Right atrium auricular region (tissue), 2 donors: ENCODE results near the gene ETV7. TPM values are rescaled to one million over a fixed set of nuclear protein-coding genes. Genes with fewer than 3 reads are reported as not detected.
"Not testable (repeated sequence)": the region's sequence is repeated elsewhere in the genome, so short reads cannot be mapped to it uniquely, and the experiment has no call there.

Experiments used
- DNase-seq: peaks from one replicate; pipeline ENCODE4 v3.0.0-alpha.2; 2019; ENCODE audit warnings: low spot score
- H3K27ac ChIP-seq, 2 donors: fragments of 200-600 bp; sonication (generic); 1 replicate in 1 of 2; 2 replicates in 1 of 2; pipeline ENCODE4 v1.5.1; 2016 to 2019
- H3K27me3 ChIP-seq, 2 donors: fragments of 200-600 bp; sonication (generic); one replicate each; pipeline versions ENCODE4 v1.5.1 to v1.6.0; 2017 to 2019
- H3K36me3 ChIP-seq: fragments of 200-600 bp; sonication (generic); one replicate; pipeline ENCODE4 v1.5.1; 2016
- H3K4me1 ChIP-seq, 2 donors: fragments of 200-600 bp; sonication (generic); one replicate each; pipeline versions ENCODE4 v1.5.1 to v1.6.0; 2017 to 2019
- H3K4me3 ChIP-seq, 2 donors: fragments of 200-600 bp; sonication (generic); 1 replicate in 1 of 2; 2 replicates in 1 of 2; pipeline ENCODE4 v1.5.1; 2017 to 2019; ENCODE audit warnings: mild to moderate bottlenecking in 1 of 2, moderate library complexity in 1 of 2
- H3K9me3 ChIP-seq, 2 donors: fragments of 200-600 bp; sonication (generic); one replicate each; pipeline ENCODE4 v1.5.1; 2019
- CTCF ChIP-seq, 2 donors: fragments of 200-600 bp; sonication (generic); IDR thresholded peaks; one replicate each; pipeline ENCODE4 v1.5.1; 2019; ENCODE audit warnings: antibody characterized with exemption in 2 of 2
- total RNA-seq, 2 donors: library from RNA; depleted of rRNA; stranded (reverse); fragments of >200 nt; gene quantifications; one replicate each; pipeline ENCODE4 v1.1.0, GENCODE V29; 2016

The ETV7 gene
- total RNA-seq, 2 donors from 2014 or later, result 0.33 to 0.43 TPM

GRCh38 chr6:36414481-36414880 lies 27.0 kb upstream of the ETV7 start:
- Histone ChIP-seq H3K4me3 (no peak overlapping the region), H3K4me1 (no peaks in the 10 kb centered on the region), H3K27ac (no peak overlapping the region), H3K27me3 (no peaks in the 10 kb centered on the region), H3K9me3 (peaks cover 0 to 7% of the 10 kb centered on the region in 2 donors), H3K36me3 (no peaks in the 10 kb centered on the region)
- DNase-seq, result no peak
- no peak for TF ChIP-seq CTCF (IDR thresholded peaks at IDR 0.05)

- TF ChIP-seq CTCF (IDR thresholded peaks at IDR 0.05), result no peak
- H3K9me3 ChIP-seq, result peaks cover 0 to 7% of the 10 kb centered on the region in 2 donors
- no peaks in the 10 kb centered on the region for H3K4me1 ChIP-seq
- DNase-seq, result no peak
- no peaks in the 10 kb centered on the region for H3K36me3 ChIP-seq
- no peak overlapping the region for H3K27ac ChIP-seq
- H3K4me3 ChIP-seq, result no peak overlapping the region
- no peaks in the 10 kb centered on the region for H3K27me3 ChIP-seq
Measured at GRCh38 chr6:36413489-36414480, 26.3 kb upstream of the ETV7 start.

GRCh38 chr6:36409718-36410117 lies 22.2 kb upstream of the ETV7 start:
- not testable (repeated sequence) for DNase-seq, H3K9me3 ChIP-seq, H3K27me3 ChIP-seq, H3K36me3 ChIP-seq, H3K4me3 ChIP-seq, H3K4me1 ChIP-seq, H3K27ac ChIP-seq

GRCh38 chr6:36404164-36404563 lies 16.7 kb upstream of the ETV7 start:
- H3K4me3 ChIP-seq, result no peak overlapping the region
- no peak for TF ChIP-seq CTCF (IDR thresholded peaks at IDR 0.05)
- no peaks in the 10 kb centered on the region for H3K4me1 ChIP-seq
- H3K9me3 ChIP-seq, result no peaks in the 10 kb centered on the region
- H3K36me3 ChIP-seq, result no peaks in the 10 kb centered on the region
- no peaks in the 10 kb centered on the region for H3K27me3 ChIP-seq
- no peak overlapping the region for H3K27ac ChIP-seq
- no peak for DNase-seq

GRCh38 chr6:36402481-36402880 lies 15.0 kb upstream of the ETV7 start:
- H3K9me3 ChIP-seq, result no peaks in the 10 kb centered on the region
- no peak for TF ChIP-seq CTCF (IDR thresholded peaks at IDR 0.05)
- DNase-seq, result no peak

GRCh38 chr6:36399970-36400369 lies 12.5 kb upstream of the ETV7 start:
- TF ChIP-seq CTCF (IDR thresholded peaks at IDR 0.05), result no peak

More at GRCh38 chr6:36402481-36402880, 15.0 kb upstream of the ETV7 start:
- H3K27me3 ChIP-seq, result no peaks in the 10 kb centered on the region
- no peaks in the 10 kb centered on the region for H3K36me3 ChIP-seq
- no peaks in the 10 kb centered on the region for H3K4me1 ChIP-seq
- H3K4me3 ChIP-seq, result no peak overlapping the region
- H3K27ac ChIP-seq, result no peak overlapping the region

More at GRCh38 chr6:36399970-36400369, 12.5 kb upstream of the ETV7 start:
- no peaks in the 10 kb centered on the region for H3K9me3 ChIP-seq
- H3K4me3 ChIP-seq, result no peak overlapping the region
- H3K36me3 ChIP-seq, result no peaks in the 10 kb centered on the region
- H3K27ac ChIP-seq, result no peak overlapping the region
- H3K27me3 ChIP-seq, result no peaks in the 10 kb centered on the region
- no peak for DNase-seq
- H3K4me1 ChIP-seq, result no peaks in the 10 kb centered on the region
